HEK293 (cell line): Measurements from ENCODE around the gene PROSER3.
A peak's percentile ranks its signal among the peaks of the same experiment; 100 is the strongest.

ENCODE experiments used
- EGR2 ChIP-seq: fragments of 450-650 bp; formaldehyde crosslinking; IDR thresholded peaks from 2 replicates; pipeline ENCODE4 v1.5.1; 2016; ENCODE audit warnings: low read depth, missing biosample characterization, missing genetic modification characterization
- KLF16 ChIP-seq: fragments of 450-650 bp; formaldehyde crosslinking; IDR thresholded peaks from 2 replicates; pipeline ENCODE4 v1.5.1; 2017; ENCODE audit warnings: missing biosample characterization, missing genetic modification characterization
- MYNN ChIP-seq: fragments of 450-650 bp; formaldehyde crosslinking; IDR thresholded peaks from 2 replicates; pipeline ENCODE4 v1.5.1; 2016; ENCODE audit warnings: missing biosample characterization, missing genetic modification characterization, borderline replicate concordance
- PRDM4 ChIP-seq: fragments of 450-650 bp; formaldehyde crosslinking; IDR thresholded peaks from 2 replicates; pipeline ENCODE4 v1.5.1; 2017; ENCODE audit warnings: missing biosample characterization, missing genetic modification characterization
- REPIN1 ChIP-seq: fragments of 450-650 bp; formaldehyde crosslinking; IDR thresholded peaks from 2 replicates; pipeline ENCODE4 v1.5.1; 2017; ENCODE audit warnings: missing biosample characterization, missing genetic modification characterization, low read depth
- TCF7L2 ChIP-seq: IDR thresholded peaks from 2 replicates; pipeline ENCODE4 v1.6.1; 2011; ENCODE audit warnings: low read depth, mild to moderate bottlenecking, inconsistent platforms, low read length, moderate library complexity, borderline replicate concordance
- WT1 ChIP-seq: fragments of 450-650 bp; formaldehyde crosslinking; IDR thresholded peaks from 2 replicates; pipeline ENCODE4 v1.5.1; 2016; ENCODE audit warnings: missing biosample characterization, missing genetic modification characterization
- ZBTB21 ChIP-seq: fragments of 450-650 bp; formaldehyde crosslinking; IDR thresholded peaks from 2 replicates; pipeline ENCODE4 v1.5.1; 2017; ENCODE audit warnings: missing biosample characterization, missing genetic modification characterization
- ZBTB8A ChIP-seq: fragments of 450-650 bp; formaldehyde crosslinking; IDR thresholded peaks from 2 replicates; pipeline ENCODE4 v1.5.1; 2016; ENCODE audit warnings: missing biosample characterization, missing genetic modification characterization
- ZEB2 ChIP-seq: fragments of 450-650 bp; formaldehyde crosslinking; IDR thresholded peaks from 2 replicates; pipeline ENCODE4 v1.5.1; 2016; ENCODE audit warnings: missing biosample characterization, missing genetic modification characterization
- ZFP37 ChIP-seq: fragments of 450-650 bp; formaldehyde crosslinking; IDR thresholded peaks from 2 replicates; pipeline ENCODE4 v1.5.1; 2016; ENCODE audit warnings: missing biosample characterization, missing genetic modification characterization
- ZNF335 ChIP-seq: fragments of 450-650 bp; formaldehyde crosslinking; conservative IDR thresholded peaks from 2 replicates; pipeline ENCODE4 v1.5.1; 2016; ENCODE audit warnings: missing biosample characterization, missing genetic modification characterization
- ZNF394 ChIP-seq: fragments of 450-650 bp; formaldehyde crosslinking; IDR thresholded peaks from 2 replicates; pipeline ENCODE4 v1.5.1; 2016; ENCODE audit warnings: missing biosample characterization, missing genetic modification characterization, mild to moderate bottlenecking, moderate library complexity, borderline replicate concordance
- ZNF488 ChIP-seq: fragments of 450-650 bp; formaldehyde crosslinking; IDR thresholded peaks from 2 replicates; pipeline ENCODE4 v1.5.1; 2016; ENCODE audit warnings: missing biosample characterization, missing genetic modification characterization
- ZNF501 ChIP-seq: fragments of 450-650 bp; formaldehyde crosslinking; IDR thresholded peaks from 2 replicates; pipeline ENCODE4 v1.5.1; 2016; ENCODE audit warnings: missing biosample characterization, missing genetic modification characterization
- ZNF558 ChIP-seq: fragments of 450-650 bp; formaldehyde crosslinking; IDR thresholded peaks from 2 replicates; pipeline ENCODE4 v1.5.1; 2016; ENCODE audit warnings: missing biosample characterization, missing genetic modification characterization
- ZNF560 ChIP-seq: fragments of 450-650 bp; formaldehyde crosslinking; IDR thresholded peaks from 2 replicates; pipeline ENCODE4 v1.5.1; 2017; ENCODE audit warnings: missing biosample characterization, missing genetic modification characterization, borderline replicate concordance
- ZNF585B ChIP-seq: fragments of 450-650 bp; formaldehyde crosslinking; IDR thresholded peaks from 2 replicates; pipeline ENCODE4 v1.5.1; 2016; ENCODE audit warnings: missing biosample characterization, missing genetic modification characterization
- ZNF600 ChIP-seq: fragments of 450-650 bp; formaldehyde crosslinking; IDR thresholded peaks from 2 replicates; pipeline ENCODE4 v1.5.1; 2016; ENCODE audit warnings: missing biosample characterization, missing genetic modification characterization
- ZNF76 ChIP-seq: fragments of 450-650 bp; formaldehyde crosslinking; IDR thresholded peaks from 2 replicates; pipeline ENCODE4; 2016; ENCODE audit warnings: low read depth, missing biosample characterization, missing genetic modification characterization, borderline replicate concordance
- ZNF791 ChIP-seq: fragments of 450-650 bp; formaldehyde crosslinking; IDR thresholded peaks from 2 replicates; pipeline ENCODE4 v1.5.1; 2016; ENCODE audit warnings: missing biosample characterization, missing genetic modification characterization
- ZSCAN23 ChIP-seq: fragments of 450-650 bp; formaldehyde crosslinking; IDR thresholded peaks from 2 replicates; pipeline ENCODE4 v1.5.1; 2016; ENCODE audit warnings: missing biosample characterization, missing genetic modification characterization
- TF ChIP-seq, protein P1 (sequence below): fragments of 450-650 bp; formaldehyde crosslinking; IDR thresholded peaks from 2 replicates; pipeline ENCODE4 v1.5.1; 2016; ENCODE audit warnings: missing biosample characterization, missing genetic modification characterization
- TF ChIP-seq, protein P2 (sequence below): fragments of 450-650 bp; formaldehyde crosslinking; IDR thresholded peaks from 2 replicates; pipeline ENCODE4 v1.5.1; 2016; ENCODE audit warnings: missing biosample characterization, missing genetic modification characterization
- TF ChIP-seq, protein P3 (sequence below): fragments of 450-650 bp; formaldehyde crosslinking; IDR thresholded peaks from 2 replicates; pipeline ENCODE4 v1.5.1; 2016; ENCODE audit warnings: missing biosample characterization, missing genetic modification characterization
- TF ChIP-seq, protein P4 (sequence below): fragments of 450-650 bp; formaldehyde crosslinking; IDR thresholded peaks from 2 replicates; pipeline ENCODE4 v1.5.1; 2016; ENCODE audit warnings: missing biosample characterization, missing genetic modification characterization
- TF ChIP-seq, protein P5 (sequence below): fragments of 450-650 bp; formaldehyde crosslinking; IDR thresholded peaks from 2 replicates; pipeline ENCODE4 v1.5.1; 2016; ENCODE audit warnings: missing biosample characterization, missing genetic modification characterization

PROSER3 gene

GRCh38 chr19:35757749-35758608 lies at the start of gene PROSER3 (continued):
- TF ChIP-seq ZNF585B (tag by site-specific recombination) (no peak), REPIN1 (tag by site-specific recombination) (peak; percentile 87; the same call in 1 of the 2 replicates), ZEB2 (peak; percentile 99), ZSCAN23 (tag by site-specific recombination) (0 out of 2 replicates have a peak, but pooled peaks have one; percentile 55), WT1 (tag by site-specific recombination) (peak; percentile 54; the same call in 1 of the 2 replicates), KLF16 (tag by site-specific recombination) (peak; percentile 85), ZNF558 (peak; percentile 33; the same call in 1 of the 2 replicates), ZNF600 (tag by site-specific recombination) (peak; percentile 100), ZNF560 (no peak), ZNF501 (tag by site-specific recombination) (peak; percentile 54; the same call in 1 of the 2 replicates), TCF7L2 (peak; percentile 80; the same call in 1 of the 2 replicates), ZBTB21 (tag by site-specific recombination) (no peak; the same call in 1 of the 2 replicates), ZNF394 (tag by site-specific recombination) (peak; percentile 79), MYNN (tag by site-specific recombination) (peak; percentile 99), EGR2 (tag by site-specific recombination) (peak; percentile 89), ZNF791 (tag by site-specific recombination) (no peak), ZNF335 (peak; percentile 100), ZFP37 (tag by site-specific recombination) (no peak), ZNF488 (tag by site-specific recombination) (no peak), PRDM4 (tag by site-specific recombination) (peak; percentile 66; the same call in 1 of the 2 replicates), ZBTB8A (tag by site-specific recombination) (peak; percentile 75), ZNF76 (tag by site-specific recombination) (peak; percentile 99)
- TF ChIP-seq, protein P1, sequence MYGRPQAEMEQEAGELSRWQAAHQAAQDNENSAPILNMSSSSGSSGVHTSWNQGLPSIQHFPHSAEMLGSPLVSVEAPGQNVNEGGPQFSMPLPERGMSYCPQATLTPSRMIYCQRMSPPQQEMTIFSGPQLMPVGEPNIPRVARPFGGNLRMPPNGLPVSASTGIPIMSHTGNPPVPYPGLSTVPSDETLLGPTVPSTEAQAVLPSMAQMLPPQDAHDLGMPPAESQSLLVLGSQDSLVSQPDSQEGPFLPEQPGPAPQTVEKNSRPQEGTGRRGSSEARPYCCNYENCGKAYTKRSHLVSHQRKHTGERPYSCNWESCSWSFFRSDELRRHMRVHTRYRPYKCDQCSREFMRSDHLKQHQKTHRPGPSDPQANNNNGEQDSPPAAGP (tag by site-specific recombination) = peak; percentile 75
- TF ChIP-seq, protein P2, sequence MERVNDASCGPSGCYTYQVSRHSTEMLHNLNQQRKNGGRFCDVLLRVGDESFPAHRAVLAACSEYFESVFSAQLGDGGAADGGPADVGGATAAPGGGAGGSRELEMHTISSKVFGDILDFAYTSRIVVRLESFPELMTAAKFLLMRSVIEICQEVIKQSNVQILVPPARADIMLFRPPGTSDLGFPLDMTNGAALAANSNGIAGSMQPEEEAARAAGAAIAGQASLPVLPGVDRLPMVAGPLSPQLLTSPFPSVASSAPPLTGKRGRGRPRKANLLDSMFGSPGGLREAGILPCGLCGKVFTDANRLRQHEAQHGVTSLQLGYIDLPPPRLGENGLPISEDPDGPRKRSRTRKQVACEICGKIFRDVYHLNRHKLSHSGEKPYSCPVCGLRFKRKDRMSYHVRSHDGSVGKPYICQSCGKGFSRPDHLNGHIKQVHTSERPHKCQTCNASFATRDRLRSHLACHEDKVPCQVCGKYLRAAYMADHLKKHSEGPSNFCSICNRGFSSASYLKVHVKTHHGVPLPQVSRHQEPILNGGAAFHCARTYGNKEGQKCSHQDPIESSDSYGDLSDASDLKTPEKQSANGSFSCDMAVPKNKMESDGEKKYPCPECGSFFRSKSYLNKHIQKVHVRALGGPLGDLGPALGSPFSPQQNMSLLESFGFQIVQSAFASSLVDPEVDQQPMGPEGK (tag by site-specific recombination) = peak; percentile 79
- TF ChIP-seq, protein P3, sequence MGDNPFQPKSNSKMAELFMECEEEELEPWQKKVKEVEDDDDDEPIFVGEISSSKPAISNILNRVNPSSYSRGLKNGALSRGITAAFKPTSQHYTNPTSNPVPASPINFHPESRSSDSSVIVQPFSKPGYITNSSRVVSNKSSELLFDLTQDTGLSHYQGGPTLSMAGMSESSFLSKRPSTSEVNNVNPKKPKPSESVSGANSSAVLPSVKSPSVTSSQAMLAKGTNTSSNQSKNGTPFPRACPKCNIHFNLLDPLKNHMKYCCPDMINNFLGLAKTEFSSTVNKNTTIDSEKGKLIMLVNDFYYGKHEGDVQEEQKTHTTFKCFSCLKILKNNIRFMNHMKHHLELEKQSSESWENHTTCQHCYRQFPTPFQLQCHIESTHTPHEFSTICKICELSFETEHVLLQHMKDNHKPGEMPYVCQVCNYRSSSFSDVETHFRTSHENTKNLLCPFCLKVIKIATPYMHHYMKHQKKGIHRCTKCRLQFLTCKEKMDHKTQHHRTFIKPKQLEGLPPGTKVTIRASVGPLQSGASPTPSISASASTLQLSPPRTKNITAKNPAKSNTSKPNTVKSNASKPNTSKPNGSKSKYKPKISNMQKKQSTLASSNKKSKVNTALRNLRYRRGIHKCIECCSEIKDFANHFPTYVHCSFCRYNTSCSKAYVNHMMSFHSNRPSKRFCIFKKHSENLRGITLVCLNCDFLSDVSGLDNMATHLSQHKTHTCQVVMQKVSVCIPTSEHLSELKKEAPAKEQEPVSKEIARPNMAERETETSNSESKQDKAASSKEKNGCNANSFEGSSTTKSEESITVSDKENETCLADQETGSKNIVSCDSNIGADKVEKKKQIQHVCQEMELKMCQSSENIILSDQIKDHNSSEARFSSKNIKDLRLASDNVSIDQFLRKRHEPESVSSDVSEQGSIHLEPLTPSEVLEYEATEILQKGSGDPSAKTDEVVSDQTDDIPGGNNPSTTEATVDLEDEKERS (tag by site-specific recombination) = peak; percentile 37; the same call in 1 of the 2 replicates
- TF ChIP-seq, protein P4, sequence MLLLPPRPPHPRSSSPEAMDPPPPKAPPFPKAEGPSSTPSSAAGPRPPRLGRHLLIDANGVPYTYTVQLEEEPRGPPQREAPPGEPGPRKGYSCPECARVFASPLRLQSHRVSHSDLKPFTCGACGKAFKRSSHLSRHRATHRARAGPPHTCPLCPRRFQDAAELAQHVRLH = peak; percentile 1
- TF ChIP-seq, protein P5, sequence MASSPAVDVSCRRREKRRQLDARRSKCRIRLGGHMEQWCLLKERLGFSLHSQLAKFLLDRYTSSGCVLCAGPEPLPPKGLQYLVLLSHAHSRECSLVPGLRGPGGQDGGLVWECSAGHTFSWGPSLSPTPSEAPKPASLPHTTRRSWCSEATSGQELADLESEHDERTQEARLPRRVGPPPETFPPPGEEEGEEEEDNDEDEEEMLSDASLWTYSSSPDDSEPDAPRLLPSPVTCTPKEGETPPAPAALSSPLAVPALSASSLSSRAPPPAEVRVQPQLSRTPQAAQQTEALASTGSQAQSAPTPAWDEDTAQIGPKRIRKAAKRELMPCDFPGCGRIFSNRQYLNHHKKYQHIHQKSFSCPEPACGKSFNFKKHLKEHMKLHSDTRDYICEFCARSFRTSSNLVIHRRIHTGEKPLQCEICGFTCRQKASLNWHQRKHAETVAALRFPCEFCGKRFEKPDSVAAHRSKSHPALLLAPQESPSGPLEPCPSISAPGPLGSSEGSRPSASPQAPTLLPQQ (tag by site-specific recombination) = peak; percentile 84
